ENCODE results near the gene RABGAP1.

DNA sequence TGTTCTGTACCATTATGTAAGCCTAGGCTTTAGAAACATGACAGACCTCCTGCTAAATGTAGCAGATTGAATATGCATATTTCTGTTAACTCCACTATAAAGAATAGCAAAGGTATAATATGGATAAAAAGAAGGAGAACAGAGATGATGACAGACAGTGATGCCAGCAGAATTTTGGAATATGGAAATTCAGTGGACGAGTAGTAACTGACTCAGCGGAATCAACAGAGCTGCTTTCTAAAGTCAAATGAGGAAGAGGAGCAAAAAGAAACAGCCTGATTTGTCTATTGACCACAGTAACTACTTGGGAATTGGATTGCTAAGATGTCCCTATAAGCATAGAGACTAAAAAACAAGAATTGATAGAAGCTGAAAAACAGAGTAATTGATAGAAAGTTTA is 100.7 kb downstream of the RABGAP1 start:
- TF ChIP-seq POLR2A (IDR thresholded peaks at IDR 0.05; ENCODE audit: low read depth) (no peak), POLR2AphosphoS5 (IDR thresholded peaks at IDR 0.05) (no peak), EP300 (IDR thresholded peaks at IDR 0.05) (no peak)
- TF ChIP-seq, protein P1, sequence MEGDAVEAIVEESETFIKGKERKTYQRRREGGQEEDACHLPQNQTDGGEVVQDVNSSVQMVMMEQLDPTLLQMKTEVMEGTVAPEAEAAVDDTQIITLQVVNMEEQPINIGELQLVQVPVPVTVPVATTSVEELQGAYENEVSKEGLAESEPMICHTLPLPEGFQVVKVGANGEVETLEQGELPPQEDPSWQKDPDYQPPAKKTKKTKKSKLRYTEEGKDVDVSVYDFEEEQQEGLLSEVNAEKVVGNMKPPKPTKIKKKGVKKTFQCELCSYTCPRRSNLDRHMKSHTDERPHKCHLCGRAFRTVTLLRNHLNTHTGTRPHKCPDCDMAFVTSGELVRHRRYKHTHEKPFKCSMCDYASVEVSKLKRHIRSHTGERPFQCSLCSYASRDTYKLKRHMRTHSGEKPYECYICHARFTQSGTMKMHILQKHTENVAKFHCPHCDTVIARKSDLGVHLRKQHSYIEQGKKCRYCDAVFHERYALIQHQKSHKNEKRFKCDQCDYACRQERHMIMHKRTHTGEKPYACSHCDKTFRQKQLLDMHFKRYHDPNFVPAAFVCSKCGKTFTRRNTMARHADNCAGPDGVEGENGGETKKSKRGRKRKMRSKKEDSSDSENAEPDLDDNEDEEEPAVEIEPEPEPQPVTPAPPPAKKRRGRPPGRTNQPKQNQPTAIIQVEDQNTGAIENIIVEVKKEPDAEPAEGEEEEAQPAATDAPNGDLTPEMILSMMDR (IDR thresholded peaks at IDR 0.05) = no peak

Measured in esophagus muscularis mucosa (tissue), 4 donors.